ENCODE results near the gene MAP6D1.
"Not testable (repeated sequence)": the region's sequence is repeated elsewhere in the genome, so short reads cannot be mapped to it uniquely, and the experiment has no call there.

MAP6D1 gene

GRCh38 chr3:183796372-183796771 lies 29.0 kb downstream of the MAP6D1 start:
- DNase-seq = no peak

- DNase-seq = no peak
These were observed 30.9 kb downstream of the MAP6D1 start for GRCh38 chr3:183794452-183794851.

GRCh38 chr3:183792976-183793375 lies 32.4 kb downstream of the MAP6D1 start:
- DNase-seq = no peak

DNA sequence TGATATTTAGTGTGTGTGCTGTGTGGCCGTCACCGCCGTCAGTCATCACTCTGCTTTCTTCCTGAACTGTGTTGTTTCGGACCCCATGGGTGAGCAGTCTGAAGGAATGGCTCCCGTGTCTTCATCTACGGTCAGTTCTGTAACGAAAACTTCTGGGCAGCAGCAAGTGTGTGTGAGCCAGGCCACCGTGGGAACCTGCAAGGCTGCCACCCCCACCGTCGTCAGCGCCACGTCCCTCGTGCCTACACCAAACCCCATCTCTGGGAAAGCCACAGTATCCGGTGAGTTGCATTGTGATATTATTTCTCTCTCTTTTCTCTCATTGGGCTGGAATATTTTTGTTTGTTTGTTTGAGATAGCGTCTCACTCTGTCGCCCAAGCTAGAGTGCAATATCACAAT lies 34.7 kb downstream of the MAP6D1 start:
- DNase-seq = no peak

- no peak for DNase-seq
These were observed 35.6 kb downstream of the MAP6D1 start for GRCh38 chr3:183789826-183790225.

DNA sequence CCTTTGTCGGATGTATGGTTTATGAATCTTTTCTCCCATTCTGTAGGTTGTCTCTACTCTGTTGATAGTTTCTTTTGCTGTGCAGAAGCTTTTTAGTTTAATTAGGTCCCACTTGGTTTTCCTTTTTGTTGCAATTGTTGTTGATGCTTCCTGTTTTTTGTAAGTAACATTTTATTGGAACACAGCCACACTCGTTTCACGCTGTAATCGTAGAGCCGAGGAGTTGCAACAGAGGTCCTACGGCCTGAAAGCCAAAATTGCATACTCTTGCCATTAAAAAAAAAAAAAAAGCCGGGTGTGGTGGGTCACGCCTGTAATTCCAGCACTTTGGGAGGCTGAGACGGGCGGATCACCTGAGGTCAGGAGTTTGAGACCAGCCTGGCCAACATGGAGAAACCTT lies 40.9 kb downstream of the MAP6D1 start:
- DNase-seq = not testable (repeated sequence)

GRCh38 chr3:183782576-183783276 lies 42.7 kb downstream of the MAP6D1 start:
- DNase-seq = no peak

GRCh38 chr3:183781246-183781645 lies 44.1 kb downstream of the MAP6D1 start:
- no peak for DNase-seq

DNA sequence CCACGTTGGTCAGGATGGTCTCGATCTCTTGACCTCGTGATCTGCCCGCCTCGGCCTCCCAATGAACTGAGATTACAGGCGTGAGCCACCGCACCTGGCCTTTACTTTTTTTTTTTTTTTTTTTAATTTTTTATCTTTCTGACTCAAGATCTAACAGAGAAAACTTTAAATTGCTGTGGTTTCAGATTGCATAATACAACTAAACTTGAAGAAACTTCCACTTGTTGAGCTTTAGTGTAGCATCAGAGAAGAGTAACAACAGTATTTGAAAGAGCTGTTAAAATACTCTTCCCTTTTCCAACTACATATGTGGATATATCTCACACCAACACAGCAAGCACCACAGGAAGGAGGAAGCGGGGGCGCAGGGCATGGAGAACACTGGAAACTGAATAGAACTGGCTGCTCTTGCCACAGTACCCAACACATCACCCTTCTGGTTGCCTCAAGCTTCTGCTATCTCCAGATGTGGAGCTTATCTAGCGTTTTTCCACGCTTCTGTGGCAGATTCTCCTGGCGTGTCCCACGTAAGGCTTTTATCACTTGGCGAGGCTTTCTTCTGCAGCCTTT lies 45.4 kb downstream of the MAP6D1 start:
- no peak for DNase-seq

GRCh38 chr3:183777016-183777618 lies 48.3 kb downstream of the MAP6D1 start:
- DNase-seq = no peak

DNA sequence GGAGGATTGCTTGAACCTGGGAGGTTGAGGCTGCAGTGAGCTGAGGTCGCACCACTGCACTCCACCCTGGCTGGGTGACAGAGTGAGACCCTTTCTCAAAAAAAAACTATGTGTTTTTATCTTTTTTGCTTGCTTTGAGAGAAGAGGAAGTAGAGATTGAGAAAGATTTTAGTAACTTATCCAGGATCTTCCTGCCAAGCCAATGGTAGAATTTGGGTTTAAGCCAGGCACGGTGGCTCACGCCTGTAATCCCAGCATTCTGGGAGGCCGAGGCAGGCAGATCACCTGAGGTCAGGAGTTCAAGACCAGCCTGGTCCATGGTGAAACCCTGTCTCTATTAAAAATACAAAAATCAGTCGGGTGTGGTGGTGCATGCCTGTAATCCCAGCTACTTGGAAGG lies 48.9 kb downstream of the MAP6D1 start:
- DNase-seq = not testable (repeated sequence)

- DNase-seq = no peak
These were observed 49.6 kb downstream of the MAP6D1 start for GRCh38 chr3:183775781-183776180.

DNA sequence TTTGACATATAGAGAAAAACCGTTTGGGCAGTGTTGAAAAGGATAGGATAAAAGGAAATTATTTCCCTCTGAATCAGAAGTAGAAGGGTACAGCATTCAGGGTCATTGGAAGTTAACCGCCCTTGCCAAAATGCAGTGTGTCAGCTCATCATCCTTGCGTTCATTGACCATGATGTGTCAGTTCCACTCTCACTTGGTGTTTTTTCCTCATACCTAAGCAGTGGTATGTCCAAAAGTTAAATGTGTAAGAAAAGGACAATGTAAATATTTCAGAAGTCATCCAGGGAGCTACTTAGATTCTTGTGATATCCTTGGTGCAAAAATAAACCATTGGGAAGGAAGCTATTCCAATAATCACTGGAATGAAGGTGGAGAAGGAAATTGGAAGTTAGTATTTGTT lies 50.7 kb downstream of the MAP6D1 start:
- DNase-seq = no peak

GRCh38 chr3:183769453-183769852 lies 55.9 kb downstream of the MAP6D1 start:
- no peak for DNase-seq

- no peak for DNase-seq
These were observed 57.3 kb downstream of the MAP6D1 start for GRCh38 chr3:183768114-183768513.

- DNase-seq = peak; percentile 71
These were observed 58.4 kb downstream of the MAP6D1 start for GRCh38 chr3:183766745-183767606.

DNA sequence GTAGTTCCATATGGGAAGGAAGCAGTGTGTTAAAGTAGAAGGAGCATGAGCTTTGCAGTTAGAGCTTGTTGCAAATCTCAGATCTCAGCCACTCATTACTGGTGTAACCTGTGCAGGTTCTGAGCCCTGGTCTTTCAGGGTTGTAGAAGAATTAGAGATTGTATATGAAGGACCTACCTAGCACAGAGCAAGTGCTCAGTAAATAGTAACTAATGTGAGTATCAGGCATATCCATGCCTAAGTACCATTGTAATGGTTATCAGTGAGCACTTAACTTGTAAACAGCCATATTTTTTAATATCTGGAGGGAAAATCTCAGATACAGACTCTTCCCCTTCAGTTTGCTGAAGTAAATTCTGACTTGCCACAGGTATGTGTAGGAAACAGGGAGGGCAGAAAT lies 59.3 kb downstream of the MAP6D1 start:
- DNase-seq = no peak

Measured in activated CD4-positive, alpha-beta T cell treated with anti-CD3 and anti-CD28 coated beads, Interleukin-2, amount 50 U/mL, for 1 hour (primary cell).